ENCODE data around the gene CGB5. TPM values are rescaled to one million over a fixed set of nuclear protein-coding genes. Genes with fewer than 3 reads are reported as not detected.
"Not testable (repeated sequence)": the region's sequence is repeated elsewhere in the genome, so short reads cannot be mapped to it uniquely, and the experiment has no call there.

CGB5 gene
- not detected for total RNA-seq
- long read RNA-seq: 0 reads

- not testable (repeated sequence) for DNase-seq (ENCODE audit: low spot score)
These were observed at the start of gene CGB5 for GRCh38 chr19:49043548-49043947. TSS of gene CGB5 (plus strand) at chr19:49043848. CDS start at chr19:49044210, 362 bp downstream.

DNA sequence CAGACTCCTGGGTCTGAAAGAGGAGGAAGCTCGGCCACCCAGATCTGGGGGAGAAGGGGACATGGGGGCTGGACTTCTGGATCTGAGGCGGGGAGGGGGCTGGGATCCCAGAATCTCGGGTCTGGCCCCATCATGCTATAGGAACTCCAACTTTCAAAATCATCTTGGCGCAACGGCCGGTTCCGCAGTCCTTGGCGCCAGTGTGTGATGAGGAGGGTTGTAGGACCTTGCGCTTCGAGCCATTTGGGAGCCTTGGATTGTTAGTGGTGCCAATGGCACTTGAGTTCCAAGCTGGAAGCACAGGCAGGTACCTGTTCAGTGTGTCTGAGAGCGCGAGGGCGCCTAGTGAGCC is 49.6 kb upstream of the CGB5 start:
- DNase-seq (ENCODE audit: low spot score): no peak

GRCh38 chr19:48997972-48998371 is 45.7 kb upstream of the CGB5 start:
- no peak for DNase-seq (ENCODE audit: low spot score)

GRCh38 chr19:48999481-49000325 is 43.9 kb upstream of the CGB5 start:
- no peak for DNase-seq (ENCODE audit: low spot score)

DNA sequence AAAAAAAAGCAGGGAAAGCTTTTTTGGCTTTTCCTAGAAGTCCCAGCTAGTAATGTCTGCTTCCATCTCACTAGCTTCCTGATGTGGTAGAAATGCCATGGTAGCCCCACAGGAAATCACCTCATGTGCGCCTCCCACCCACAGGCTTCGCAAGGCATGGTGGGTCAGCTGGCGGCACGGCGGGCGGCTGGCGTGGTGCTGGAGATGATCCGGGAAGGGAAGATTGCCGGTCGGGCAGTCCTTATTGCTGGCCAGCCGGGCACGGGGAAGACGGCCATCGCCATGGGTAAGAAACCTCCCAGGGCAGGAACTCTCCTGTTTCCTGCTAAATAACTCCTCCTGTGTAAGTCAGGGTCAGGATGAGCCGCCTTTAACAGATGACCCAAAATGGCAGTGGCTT is 39.5 kb upstream of the CGB5 start:
- no peak for DNase-seq (ENCODE audit: low spot score)

DNA sequence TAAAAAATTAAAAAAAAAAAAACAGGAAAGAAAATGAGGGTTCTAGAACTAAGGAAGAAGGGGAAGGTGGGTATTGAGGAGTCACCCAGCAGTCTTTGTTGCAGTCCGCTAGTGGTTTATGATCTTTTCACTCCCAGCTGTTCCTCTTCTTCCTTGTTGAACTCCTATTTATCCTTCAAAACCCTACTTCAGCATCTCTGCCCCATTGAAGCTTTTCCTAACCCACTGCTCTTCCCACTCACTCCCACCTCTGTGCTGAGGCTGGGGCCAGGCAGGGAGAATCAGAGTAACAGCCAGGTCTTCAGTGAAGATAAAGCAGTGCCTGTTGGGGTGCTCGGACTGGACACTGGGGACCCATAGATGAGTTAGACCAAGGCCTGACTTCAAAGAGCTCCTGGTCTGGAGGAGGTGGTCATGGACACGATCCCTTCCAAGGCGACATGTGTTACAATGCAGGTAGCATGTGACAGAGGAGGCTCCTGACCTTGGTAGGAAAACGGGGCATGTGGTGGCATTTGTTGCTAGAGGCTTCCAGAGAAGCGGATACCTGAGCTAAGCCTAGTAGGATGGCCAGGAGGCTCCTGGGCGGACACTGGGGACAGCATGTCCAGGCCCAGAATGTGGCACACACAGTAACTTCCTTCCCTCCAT is 38.6 kb upstream of the CGB5 start:
- DNase-seq (ENCODE audit: low spot score): no peak

GRCh38 chr19:49006905-49007304 is 36.7 kb upstream of the CGB5 start:
- no peak for DNase-seq (ENCODE audit: low spot score)

DNA sequence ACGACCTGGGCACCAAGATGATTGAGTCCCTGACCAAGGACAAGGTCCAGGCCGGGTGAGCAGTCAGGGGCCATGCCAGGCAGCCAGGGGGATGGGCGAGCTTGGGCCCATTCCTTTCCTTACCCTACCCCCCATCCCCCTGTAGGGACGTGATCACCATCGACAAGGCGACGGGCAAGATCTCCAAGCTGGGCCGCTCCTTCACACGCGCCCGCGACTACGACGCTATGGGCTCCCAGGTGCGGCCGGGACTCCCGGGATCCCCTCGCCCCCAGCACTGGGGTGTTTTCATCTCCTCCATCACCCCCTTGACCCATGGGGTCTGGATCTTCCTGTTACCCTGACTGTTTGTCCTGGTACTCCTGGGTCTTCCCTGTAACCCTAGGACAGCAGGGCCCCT is 33.8 kb upstream of the CGB5 start:
- no peak for DNase-seq (ENCODE audit: low spot score)

DNA sequence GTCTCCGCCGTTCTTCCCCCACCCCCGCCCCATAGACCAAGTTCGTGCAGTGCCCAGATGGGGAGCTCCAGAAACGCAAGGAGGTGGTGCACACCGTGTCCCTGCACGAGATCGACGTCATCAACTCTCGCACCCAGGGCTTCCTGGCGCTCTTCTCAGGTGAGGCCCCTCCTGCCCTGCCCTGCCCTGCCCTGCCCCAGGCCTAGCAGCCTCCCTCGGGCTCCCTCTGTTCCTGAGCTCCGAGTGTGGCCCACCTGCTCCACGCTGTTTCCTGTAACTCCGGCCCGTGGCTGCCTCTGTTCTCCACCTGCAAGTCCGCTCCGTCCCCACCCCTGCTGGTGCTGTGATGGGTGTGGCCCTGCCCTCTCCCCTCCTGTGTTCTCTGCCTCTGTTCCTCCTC is 33.2 kb upstream of the CGB5 start:
- no peak for DNase-seq (ENCODE audit: low spot score)

DNA sequence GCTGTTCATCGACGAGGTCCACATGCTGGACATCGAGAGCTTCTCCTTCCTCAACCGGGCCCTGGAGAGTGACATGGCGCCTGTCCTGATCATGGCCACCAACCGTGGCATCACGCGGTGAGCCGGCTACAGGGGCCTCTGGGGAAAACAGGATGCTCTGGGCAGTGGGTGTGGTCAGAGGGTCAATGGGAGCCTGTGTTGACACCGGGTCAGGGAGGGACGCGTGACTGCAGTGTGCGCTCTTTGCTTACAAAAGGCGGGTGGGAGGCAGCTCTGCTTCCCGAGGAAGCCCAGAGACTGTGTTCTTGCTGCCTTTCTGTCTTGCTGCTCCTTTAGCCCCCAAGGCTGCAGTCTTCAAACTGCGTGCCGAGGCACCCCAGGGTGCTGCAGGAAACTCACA is 32.5 kb upstream of the CGB5 start:
- no peak for DNase-seq (ENCODE audit: low spot score)

DNA sequence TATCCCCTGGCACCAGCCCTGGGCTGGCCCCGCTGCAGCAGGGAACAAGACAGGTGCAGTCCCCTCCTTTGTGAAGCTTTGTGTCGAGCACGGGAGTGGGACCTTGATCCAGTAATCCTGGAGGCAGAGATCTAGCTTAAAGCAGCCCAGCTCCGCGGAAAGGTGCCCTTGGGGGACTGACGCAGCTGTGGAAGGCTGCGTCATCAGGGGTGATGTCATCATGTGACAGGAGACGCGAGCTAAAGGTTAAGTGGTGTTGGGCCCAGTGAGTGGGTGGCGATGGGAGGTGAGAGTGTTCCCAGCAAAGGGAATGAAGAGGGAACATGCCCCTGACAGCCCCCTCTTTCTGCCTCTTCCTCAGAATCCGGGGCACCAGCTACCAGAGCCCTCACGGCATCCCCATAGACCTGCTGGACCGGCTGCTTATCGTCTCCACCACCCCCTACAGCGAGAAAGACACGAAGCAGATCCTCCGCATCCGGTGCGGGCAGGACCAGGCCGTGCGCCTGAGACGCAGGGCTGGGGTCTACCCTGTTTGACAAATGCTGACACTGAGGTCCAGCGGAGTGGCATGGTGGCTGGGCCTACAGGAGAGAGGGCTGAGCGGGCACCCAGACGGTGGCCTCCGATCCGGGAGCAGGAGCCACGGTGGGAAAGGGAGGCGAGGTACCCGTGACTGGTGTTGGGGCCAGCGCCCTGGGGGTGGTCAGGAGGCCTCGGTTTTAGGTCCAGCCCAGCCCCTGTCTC is 29.4 kb upstream of the CGB5 start:
- no peak for DNase-seq (ENCODE audit: low spot score)

DNA sequence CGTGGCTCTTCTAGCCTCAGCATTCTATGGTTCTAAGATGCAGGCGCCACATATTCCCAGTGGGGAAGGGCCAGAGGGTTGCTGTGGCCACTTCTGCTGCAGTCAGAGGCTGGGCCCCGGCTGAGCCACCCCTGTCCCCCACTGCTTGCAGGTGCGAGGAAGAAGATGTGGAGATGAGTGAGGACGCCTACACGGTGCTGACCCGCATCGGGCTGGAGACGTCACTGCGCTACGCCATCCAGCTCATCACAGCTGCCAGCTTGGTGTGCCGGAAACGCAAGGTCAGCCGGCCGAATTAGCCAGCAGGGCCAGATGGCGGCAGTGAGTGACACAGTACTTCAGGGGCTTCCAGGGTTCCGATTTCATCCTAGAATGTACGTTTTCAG is 28.8 kb upstream of the CGB5 start:
- no peak for DNase-seq (ENCODE audit: low spot score)

DNA sequence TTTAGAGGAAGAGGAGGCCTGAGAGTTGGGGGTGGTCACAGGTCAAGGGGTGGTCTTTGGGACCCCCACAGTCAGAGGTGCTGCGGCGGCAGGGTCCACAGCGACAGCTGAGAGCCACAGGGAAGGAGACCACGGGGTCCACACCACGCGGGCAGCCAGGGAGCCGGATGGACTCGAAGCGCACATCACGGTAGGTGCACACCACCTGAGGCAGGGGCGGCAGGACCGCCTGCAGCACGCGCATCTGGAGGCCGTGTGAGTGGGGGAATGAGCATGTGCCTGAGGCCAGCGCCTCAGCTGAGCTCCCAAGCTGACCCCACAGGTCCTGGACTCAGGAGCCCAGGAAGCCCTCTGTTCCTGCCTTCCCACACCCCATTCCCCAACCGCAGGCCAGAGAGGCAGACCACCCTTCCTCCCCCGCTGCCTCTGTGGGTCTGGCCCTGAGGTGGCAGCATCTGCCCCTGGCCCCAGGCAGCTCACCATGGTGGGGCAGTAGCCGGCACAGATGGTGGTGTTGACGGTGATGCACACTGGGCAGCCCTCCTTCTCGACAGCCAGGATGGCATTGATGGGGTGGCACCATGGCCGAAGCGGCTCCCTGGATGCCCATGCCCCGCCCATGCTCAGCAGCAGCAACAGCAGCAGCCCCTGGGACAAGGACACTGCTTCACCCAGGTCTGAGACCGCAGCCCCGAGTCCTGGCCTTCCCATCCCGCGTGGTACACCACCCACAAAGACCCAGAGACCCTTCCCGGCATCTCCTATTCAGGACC is 27.4 kb upstream of the CGB5 start:
- no peak for DNase-seq (ENCODE audit: low spot score)

DNA sequence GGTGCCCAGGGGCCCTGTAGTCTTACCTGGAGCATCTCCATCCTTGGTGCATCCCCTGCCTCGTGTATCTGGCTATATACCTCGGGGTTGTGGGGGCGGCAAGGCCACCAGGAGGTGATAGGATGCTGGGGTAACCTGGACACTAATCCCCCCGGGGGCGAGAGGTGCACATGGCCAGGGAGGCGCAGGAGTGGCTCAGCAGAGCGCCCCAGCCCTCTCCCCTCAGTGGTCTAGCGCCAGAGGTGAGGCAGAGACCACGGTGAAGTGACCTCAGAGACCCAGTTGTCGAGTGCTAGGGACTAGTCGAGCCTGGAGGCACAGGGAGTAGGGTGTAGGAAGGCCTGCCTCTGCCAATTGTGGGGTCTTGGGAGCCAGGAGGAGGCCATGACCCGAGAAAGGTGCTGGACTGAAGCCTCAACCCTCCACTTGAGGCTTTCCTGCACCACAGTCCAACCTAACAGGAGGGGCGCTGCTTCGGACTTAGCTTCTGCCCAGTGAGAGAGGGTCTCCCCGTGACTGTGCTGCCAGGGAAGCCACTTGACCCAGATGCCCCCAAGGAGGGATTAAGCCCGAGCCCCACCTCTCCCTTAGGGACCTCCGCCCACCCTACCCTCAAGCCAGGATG is 26.5 kb upstream of the CGB5 start, which contains the start of gene LHB:
TSS of gene LHB (minus strand) at position 51 of the 625 bp plus-strand sequence. CDS start at position 41, 10 bp downstream.
- no peak for DNase-seq (ENCODE audit: low spot score)

DNA sequence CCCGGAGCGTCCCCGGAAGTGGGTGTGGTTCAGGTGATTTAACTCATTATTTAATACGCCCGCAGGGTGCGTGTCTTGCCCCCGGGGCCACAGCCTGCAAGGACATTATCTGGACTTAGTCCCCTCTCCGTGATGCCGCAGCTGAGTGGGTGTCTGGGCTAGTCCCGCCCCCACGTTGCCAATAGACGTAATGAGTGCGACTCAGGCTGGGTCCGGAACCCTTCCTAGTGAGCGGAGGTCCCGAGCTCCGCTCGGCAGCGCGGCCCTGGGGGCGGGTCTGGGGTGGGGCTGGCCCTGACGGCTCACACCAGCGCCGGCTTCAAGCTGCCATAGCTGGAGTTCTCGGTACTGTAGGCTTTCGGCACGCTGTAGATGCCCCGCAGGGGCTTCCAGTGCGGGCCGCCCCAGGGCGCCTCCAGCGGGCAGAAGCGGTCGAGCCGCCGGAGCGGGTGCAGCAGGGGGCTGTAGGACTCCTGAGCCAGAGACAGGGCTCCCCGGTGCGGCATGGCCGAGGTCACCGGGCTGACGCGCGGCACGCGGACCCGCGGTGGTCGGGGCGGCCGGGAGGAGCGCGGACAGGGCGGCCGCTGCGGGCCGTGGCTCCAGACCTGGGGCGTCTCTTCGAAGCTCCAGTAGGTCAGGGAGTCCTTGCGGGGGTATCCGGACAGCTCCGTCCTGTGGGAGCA is 25.8 kb upstream of the CGB5 start:
- DNase-seq (ENCODE audit: low spot score): no peak

DNA sequence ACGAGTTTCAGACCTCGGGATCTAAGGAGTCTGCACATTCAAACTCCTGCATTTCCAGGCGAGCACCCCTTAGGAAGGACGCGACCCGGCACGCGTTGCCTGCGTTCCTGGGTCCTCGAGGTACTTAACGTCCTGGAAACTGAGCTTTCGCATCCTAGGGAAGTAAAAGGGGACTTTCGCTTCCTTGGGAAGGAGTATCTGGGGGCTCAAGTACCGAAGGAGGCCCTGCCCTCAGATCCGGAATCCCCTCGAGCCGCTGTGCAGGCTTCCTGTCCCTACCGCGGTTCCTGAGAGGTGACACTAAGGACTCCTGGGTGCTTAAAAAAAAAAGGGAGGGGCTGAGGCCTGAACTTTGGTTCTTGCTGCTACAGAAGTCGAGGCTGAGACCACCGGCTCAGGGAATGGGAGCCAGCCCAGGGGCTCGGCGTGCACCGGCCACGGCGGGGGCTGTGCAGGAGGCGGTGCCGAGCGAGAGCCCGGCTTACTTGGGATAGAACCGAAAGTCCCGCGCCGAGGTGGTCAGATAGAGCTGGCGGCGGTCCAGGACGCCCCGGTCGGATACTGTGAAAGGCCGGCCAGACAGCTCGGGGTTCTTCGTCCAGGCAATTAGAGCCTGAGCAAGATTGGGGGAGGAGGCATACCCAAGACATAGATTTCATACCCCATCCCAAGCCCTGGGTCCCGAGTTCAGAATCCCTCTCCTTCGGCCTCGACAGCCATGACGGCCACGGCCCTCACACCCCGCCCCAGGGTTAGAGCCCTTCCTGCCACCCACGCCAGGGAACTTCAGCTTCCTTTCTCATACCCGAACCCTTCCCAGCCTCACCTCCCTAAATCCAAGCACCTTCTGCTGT is 25.0 kb upstream of the CGB5 start:
- DNase-seq (ENCODE audit: low spot score): not testable (repeated sequence)

DNA sequence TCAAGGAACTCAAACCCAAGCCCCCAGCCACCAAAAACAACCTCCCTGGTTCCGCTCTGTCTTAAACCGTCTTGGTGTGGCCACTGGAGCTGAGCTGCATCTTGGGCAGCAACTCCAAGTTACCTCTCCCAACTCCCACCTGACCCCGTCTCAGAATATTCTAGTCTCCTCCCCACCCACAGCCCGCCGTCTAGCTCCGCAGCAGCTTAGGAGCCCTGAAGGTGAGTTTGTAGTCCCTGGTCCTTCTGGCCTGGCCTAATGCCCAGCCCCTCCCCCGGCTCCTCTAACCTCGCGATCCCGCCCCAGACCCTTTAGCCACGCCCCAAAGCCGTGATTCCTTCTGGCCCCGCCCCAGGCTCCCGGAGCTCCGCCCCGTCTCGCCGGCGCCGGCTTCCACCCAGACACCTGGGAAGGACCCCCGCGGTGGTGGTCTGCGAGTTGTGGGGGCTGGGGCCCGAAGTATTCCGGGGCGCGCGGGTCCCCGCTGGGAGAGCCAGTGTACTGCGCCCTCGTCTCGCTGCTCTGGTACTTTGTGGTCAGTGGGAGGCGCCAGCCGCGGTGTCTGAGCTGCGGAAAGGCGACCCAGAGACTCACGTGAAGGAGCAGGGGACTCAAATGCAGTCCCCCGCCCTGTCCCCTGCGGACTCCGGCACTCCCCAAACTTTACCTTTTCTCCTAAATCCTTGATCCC is 24.3 kb upstream of the CGB5 start:
- no peak for DNase-seq (ENCODE audit: low spot score)

DNA sequence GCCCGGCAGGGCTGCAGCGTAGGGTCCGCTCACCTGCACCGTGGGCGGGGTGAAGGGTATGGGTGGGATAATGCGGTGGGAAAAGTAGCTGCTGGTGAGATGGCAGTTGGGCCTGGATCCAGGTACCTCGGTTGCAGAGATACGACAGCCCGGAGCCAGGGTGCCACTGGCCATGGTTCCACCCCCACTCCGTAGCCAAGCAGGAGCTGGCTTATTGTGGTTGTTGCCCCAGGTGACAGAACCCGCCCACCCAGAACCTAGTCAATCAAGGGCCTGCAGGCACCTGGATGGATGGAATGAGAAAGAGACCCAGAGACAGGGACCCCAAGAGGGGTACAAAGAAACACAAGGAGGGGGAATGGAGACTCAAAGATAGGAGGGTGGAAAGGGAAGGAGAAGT is 23.3 kb upstream of the CGB5 start:
- DNase-seq (ENCODE audit: low spot score): no peak

Data from mesenteric fat pad (tissue), 1 donor.